NCI-H2196 (cell line): ENCODE measurements around the gene NF1.
"Not testable (repeated sequence)": the region's sequence is repeated elsewhere in the genome, so short reads cannot be mapped to it uniquely, and the experiment has no call there.

Experiments used
- DNase-seq: peaks from one replicate; lab custom pipeline; 2025; ENCODE audit not compliant: unreplicated experiment; lab: John Stamatoyannopoulos, UW

NF1 gene

DNA sequence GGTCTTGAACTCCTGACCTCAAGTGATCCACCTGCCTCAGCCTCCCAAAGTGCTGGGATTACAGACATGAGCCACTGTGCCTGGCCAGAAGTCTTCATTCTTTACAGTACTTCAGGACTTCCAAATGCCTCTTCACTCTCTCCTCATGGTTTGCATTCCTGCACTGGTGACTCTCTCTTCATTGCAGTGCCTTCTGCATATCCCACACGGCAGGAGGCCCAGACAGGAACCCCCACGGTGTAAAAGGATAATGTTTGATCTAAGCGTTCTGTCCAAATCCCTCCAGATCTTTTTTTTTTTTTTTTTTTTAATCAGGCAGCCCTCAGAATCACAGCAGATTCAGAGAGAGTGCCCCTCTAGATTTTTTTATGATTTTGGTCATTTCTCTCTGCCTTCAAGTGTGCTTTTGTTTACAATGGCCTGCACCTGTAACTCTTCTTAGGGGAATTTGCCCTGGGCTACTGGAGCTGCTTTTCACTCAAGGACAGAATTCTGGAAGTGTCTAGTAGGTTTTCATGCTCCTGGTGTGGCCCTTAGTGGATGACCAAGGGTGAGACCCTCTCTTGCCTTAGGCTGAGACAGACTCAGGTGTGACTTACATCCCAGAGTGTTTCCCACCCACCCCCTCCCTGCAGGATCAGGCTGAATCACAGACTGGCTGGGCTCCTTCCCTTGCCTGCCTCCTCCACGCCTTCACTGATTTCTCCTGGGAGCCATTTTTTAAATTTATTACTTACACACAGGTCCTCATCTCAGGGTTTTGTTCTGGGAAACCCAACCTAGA lies 19.8 kb upstream of the NF1 start:
- DNase-seq, result no peak

DNA sequence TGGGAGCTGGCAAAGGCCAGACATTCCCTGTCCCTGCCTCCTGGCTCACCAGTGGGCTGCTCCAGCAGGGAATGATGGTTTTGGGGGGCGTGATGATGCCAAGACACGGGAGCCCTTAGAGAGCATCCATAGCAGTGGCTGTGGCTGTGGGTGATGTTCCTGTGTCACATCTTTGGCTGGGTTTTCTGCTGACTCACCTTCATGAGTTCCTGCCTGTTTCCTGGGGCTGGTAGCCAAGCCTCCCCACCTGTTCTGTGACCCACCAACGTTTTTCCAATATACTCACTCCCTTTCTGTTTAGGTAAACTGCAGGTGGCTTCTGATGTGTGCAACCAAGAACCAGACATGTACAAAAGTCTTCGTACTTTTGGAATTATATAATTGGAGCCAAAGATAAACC lies 16.5 kb upstream of the NF1 start:
- DNase-seq, result no peak

DNA sequence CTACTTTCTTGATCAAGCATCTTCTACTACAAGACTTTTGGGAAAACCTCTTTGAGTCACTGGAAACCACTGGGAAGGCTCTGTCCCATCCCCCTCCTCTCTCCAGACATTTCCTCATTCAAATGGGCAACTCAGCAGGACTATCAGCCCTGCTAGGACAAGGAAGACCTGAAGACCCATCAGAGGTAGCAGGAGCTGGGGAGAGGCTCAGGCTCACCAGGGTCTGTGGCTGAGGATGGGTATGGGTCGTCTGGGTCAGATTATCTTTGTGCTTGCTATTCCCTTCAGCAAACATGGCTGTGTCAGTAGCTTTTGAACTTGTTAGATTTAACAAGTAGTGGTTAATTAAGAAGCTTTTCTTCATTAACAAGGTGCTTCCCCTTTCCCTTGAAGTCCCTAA lies 15.0 kb upstream of the NF1 start:
- DNase-seq, result no peak

DNA sequence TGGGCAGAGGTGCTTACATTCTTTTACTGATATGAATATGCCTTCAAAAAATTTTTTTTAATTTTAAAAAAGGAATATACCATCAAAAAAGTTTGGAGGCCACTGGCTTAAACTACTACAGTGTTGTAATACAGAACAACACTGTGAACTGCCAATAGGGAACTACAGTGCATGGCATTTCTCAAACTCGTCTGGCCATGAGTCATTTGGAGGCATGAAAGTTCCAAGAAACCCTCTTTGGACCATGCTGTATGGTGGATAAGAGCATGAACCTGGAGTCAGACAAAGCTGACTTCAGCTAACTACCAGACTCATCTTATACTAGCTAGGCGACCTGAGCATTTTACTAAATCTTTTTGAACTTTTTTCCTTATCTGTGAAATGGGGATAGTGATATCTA lies 9.2 kb upstream of the NF1 start:
- DNase-seq, result no peak

DNA sequence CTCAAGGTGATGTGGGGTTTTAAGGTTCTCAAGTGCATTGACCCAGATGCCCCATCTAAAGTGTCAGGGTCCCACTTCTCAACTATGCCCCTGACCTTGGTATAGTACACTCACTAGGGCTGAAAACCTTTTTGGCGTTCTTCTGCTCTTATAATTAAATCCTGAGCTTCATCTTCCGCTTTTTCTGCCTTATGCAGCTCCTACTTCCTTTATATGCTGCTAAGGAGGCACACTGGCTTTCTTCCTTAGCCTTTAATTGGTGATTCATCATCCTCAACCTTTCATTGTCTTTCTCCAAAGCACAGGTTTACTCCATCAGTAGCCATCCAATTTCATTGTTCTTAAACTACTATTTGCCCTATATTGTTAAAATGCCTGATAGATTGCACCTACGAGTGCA lies 5.3 kb upstream of the NF1 start:
- DNase-seq, result no peak

DNA sequence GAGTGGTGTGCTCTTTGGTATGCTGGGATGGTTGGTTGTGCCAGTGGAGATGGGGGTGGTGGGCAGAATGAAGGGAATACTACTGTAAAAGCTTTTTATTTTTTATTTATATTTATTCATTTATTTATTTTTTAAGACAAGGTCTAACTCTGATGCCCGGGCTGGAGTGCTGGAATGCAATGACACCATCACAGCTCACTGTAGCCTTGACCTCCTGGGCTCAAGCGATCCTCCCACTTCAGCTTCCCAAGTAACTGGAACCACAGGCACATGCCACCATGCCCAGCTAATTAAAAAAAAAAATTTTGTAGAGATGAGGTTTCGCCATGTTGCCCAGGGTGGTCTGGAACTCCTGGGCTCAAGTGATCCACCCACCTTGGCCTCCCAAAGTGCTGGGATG lies 4.1 kb upstream of the NF1 start:
- DNase-seq, result not testable (repeated sequence)

DNA sequence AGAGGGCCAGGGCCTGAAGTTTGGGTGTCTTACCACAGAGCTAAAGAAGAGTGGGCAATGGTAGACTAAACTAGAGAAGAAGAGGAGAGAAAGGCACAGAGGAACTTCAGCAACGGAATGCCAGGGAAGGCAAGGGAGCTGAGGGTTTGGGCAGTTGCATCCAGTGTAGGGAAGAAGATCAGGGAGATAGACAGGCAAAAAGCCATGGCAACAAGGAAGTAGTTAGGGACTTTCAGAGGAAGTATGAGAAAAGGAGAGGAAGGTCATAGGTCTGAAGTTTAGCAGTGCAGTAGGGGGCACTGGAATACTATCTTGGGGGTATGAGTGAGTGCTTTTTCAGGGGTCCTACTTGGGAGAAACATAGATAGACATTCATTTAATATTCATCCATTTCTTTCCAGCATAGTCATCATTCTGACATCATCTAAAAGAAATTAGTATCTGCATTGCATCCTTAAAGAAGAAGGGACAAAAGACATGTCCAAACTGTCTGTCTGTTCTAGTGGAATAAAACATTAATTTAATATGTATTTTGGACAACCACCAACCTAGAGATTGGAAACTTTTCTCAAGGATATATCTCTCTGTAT lies 2.2 kb upstream of the NF1 start:
- no peak for DNase-seq

DNA sequence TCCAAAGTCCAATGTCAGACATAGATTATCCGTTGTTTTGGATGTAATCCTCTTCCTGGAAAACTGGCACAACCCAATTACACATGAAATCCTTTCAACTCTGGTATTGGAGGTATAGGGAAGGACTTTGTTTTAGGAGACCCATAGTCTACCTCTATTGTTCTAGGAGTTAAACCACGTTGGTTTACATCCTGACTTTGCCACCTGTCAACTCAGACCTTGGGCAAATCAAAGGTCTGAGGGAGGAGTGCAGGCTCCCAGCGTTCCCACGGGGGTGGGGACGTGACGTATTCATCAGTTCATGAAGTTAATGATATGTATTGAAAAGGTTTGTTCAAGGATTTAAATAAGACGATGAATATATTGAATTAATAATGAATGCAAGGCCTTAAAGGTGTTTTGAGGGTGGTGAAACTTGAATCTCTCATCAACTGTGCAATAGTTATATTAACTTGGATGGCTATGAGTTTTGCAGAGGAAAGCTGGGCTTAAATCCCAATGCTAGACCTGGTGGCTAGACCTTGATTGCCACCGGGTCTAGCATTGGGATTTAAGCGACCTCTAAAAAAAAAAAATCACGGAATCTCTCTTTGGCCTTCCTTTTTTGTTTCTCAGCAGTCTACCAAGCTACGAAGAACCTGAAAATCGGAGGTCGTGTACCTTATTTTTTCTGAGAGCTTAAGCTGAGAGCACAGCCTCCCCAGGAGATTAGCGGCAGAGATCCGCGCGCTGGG lies 744 bp upstream of the NF1 start:
- DNase-seq, result no peak

DNA sequence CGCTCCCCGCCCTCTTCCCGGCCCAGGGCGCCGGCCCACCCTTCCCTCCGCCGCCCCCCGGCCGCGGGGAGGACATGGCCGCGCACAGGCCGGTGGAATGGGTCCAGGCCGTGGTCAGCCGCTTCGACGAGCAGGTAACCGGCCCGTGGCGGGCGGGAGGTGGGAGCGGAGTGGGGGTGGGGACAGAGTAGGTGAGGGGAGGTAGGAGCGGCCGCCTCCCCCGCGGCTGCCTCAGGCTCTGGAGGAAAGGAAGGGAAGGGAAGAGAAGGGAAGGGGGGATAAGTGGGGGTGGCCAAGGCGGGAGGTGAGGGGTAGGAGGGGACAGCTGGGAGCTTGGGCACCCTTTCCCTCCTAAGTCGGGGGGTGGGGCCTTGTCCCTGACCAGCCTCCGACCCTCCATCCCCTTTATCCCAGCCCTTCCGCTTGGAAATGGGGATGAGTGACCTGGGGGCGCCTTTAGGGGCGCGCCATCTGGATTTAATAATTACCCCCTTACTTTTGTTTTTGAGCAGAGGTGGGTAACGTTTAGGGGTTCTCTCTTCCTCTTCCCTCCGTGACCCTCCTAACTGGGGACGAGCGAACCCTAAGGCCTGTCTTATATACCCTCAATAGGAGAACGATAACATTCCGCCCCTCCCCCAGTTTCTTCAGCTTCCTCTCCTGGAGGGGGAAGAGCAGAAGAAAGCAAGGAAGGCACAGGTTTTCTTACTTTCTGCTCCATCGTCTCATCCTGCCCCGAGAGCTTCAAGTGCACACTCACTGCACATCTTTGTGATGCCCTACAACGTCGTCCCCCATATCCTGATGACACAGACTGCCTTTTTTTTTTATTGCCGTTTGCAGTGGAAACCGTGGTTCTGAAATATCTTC lies 694 bp downstream of the NF1 start:
- DNase-seq, result peak; percentile 10

DNA sequence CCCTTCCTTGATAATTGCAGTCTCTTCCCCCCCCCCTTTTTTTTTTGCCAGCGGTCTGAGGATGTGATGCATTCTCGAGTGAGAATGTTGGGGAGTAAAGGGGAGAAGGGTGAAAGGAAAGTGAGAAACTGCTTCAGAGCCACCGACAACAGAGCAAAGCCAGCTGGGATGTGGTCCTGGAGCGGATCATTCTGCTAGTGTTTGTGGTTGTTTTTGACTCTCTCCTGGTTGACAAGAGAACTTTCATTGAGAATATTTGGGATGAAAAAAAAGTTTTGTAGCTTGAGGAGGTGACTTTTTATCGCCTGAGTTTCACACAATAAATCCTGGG lies 1.3 kb downstream of the NF1 start:
- DNase-seq, result no peak

DNA sequence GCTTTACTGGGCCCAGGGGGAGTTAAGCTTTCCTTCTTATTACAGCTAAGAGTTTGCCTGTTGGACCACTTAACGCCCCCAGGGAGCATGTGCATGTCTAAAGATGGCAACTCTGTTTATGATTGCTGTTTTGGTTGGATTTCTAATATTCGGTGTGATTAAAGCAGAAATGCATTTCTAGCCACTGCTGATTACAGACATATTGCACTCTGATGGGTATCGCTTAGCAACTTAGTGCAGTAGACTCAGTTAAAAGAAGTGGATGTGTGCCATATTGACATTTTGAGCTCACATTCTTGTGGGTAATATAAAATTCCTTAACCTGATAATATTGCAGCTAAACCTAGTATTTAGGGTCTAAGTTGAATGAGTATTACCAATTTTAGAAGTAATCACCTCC lies 4.2 kb downstream of the NF1 start:
- no peak for DNase-seq

DNA sequence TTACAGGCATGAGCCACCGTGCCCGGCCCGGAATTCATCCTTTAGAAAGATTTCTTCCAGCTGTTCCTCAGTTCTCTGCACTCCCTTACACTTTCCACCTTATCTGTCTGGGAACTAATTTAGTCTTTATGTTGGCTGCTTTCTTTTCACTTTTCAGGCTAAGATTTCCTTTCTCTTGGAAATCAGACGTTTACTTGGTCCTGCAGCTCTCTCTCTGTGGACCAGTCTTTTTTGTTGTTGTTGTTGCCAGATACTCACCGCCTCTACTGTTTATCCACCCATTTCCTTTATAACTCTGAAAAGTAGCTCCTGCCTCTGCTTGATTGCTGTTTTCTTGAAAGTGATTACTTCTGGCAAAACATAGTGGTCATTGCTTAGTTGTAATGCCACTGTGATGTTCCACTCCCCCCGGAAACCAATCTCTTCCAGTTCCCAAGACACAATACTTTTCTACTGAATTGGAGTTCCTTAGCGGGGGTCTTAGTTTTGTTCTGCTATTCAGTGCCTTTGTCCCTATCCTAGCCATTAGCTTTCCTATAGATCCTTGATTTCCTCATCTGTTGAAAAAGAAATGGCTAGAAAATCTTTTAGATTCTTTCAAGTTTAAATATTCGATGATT lies 6.2 kb downstream of the NF1 start:
- DNase-seq, result no peak

DNA sequence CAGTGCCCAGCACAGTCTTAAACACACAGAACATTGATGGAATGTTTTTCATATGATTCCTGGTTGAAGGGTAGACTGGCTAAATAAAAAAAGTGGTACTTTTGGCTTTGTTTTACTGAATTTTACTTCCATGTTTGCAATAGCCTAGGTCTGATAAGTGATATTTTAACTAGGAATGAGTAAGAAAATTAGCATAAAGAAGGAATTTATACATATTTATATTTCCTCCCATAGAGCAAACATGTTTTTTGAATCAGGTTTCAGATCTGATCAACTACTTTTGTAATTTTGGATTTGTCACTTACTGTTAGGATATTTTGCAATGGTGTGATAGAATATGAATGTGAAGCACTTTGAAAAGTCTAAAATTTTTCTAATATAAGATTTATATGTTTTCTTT lies 7.2 kb downstream of the NF1 start:
- no peak for DNase-seq

DNA sequence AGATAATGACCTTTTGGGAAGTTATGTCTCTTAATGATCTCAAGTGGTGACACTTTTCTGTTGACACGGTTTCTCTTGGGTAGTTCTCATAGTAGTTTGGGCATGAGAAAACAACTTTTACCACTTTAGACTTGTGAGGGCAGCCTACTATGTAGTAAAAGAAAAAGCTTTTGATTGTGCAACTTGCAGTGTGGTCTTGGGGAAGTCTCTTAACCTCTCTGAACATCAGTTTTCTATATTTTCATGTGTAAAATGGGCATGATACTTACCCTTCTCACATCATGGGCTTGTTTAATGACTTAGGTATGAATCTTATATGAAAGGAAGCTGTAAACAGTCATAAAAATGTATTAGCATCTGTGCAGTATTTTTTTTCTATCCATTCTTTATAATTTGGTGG lies 11.2 kb downstream of the NF1 start:
- no peak for DNase-seq

DNA sequence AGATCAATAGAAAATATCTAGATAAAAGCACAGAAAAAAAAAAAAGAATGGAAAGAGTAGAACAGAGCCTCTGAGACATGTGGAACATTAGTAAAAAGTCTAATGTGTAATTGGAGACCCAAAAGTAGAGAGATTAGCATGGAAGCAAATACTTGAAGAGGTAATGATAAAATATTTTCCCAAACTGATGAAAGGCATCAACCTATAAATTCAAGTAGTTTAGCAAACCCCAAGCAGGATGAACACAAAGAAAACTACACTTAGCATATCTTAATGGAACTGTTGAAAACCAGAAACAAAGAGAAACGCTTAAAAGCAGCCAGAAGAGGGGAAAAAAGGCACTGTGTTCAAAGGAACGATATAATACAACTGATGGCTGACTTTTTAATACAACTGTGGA lies 16.4 kb downstream of the NF1 start:
- no peak for DNase-seq

DNA sequence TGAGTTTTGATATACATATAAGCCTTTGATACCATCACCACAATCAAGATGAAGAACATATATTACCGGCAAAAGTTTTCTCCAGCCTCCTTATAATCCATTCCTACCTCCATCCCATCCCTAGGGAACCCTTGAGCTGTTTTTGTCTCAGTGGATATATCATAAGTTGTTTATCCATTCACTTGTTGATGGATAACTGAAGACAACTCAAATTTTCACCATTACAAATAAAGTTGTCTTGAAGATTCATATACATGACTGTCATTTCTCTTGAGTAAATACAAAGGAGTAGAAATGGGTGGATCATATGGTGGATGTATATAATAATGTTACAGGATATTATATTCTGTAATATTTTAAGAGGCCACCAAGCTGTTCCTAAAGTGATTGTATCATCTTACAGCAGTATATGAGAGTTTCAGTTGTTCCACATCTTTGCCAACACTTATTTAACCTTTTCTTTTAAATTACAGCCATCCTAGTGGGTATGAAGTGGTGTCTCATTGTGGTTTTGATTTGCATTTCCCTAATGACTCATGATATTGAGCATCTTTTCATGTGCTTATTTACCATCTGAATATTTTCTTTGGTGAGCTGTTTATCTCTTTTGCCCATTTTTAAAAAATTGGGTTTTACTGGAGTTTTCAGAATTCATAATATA lies 17.4 kb downstream of the NF1 start:
- DNase-seq, result no peak

DNA sequence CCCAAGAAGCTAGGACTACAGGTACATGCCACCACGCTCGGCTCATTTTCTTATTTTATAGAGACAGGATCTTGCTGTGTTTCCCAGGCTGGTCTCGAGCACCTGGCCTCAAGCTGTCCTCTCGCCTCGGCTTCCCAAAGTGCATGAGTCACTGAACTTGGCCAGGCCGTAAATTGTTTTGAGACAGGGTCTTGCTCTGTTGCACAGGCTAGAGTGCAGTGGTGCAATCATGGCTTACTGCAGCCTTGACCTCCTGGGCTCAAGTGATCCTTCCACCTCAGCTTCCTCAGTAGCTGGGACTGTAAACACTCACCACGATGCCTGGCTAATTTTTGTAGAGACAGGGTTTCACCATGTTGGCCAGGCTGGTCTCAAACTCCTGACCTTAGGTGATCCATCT lies 18.6 kb downstream of the NF1 start:
- not testable (repeated sequence) for DNase-seq

DNA sequence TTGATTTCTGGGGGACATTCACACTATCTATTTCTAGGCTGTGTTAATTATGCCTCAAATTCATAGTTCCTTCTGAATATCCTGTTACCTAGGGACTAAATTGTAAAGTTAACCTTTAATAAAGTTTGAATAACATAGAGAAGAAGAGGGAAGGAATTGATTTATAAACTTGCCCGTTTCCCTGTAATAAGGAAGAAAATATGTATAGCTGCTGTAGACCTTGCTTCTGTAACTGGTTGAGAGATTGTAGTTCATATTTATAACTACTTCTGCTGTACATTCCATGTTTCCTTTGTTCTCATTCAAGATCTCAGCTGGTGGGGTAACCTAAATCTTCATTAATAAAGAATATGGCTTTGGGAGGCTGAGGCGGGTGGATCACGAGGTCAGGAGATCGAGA lies 19.2 kb downstream of the NF1 start:
- no peak for DNase-seq

DNA sequence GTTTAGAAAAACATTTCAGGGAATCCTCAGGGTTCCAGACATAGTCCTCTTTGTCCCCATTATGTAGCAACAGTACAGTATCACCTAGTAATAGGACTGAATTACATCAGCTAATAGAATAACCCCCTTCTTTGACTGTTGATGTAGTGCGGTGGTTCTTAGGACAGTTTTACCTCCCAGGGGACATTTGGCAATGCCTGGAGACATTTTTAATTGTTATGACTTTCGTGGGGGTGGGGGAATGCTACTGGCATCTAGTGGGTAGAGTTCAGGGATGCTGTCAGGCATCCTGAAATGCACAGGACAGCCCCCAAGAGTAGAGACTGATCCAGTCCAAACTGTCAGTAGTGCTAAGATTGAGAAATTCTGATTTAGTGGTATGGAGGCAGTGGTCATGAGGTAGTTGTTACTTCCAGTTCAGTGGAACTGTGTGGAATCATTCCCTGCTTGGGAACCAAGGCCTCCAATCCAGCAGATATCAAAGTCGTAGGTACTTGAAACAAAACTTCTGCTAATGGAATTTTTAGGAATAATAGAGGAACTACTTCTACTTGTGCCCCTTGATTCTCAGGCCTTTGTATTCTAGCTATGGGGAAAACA lies 20.3 kb downstream of the NF1 start:
- no peak for DNase-seq

DNA sequence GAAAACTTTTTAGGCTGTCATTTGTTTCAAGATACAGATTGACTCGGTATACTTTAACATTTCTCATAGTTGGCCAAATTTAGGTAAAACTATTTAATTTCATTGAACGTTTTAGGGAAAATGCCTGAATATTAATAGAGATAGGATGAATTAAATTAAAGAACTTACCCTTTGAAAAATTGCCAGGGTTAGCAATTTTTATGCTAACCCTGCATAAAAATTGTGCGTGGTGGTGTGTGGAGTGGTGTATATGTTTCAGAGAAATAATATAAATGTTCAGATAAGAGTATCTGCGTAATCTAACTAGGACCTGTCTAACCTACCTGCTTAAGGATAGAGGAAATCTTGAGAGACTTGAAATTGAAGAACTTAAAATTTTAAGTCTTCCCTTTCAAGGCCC lies 21.4 kb downstream of the NF1 start:
- DNase-seq, result no peak
